Measurements from ENCODE around the gene KIAA0753.

KIAA0753 gene

GRCh38 chr17:6570731-6571451, 69.6 kb downstream of the KIAA0753 start:
- no peak for DNase-seq (ENCODE audit: low read depth in 2 of 2)

- no peak for DNase-seq (ENCODE audit: low read depth in 2 of 2)
Measured at GRCh38 chr17:6569370-6570285, 70.9 kb downstream of the KIAA0753 start.

- DNase-seq (ENCODE audit: low read depth in 2 of 2): no peak
Measured at GRCh38 chr17:6568184-6568758, 72.2 kb downstream of the KIAA0753 start.

- DNase-seq (ENCODE audit: low read depth in 2 of 2): no peak
Measured at GRCh38 chr17:6567528-6568183, 72.9 kb downstream of the KIAA0753 start.

- DNase-seq (ENCODE audit: low read depth in 2 of 2): no peak
Measured at GRCh38 chr17:6561446-6561845, 79.1 kb downstream of the KIAA0753 start.

- DNase-seq (ENCODE audit: low read depth in 2 of 2): no peak
Measured at GRCh38 chr17:6560496-6560895, 80.0 kb downstream of the KIAA0753 start.

- DNase-seq (ENCODE audit: low read depth in 2 of 2): no peak
Measured at GRCh38 chr17:6559753-6560215, 80.7 kb downstream of the KIAA0753 start.

- no peak for DNase-seq (ENCODE audit: low read depth in 2 of 2)
Measured at GRCh38 chr17:6558932-6559752, 81.4 kb downstream of the KIAA0753 start.

GRCh38 chr17:6558276-6558675, 82.2 kb downstream of the KIAA0753 start:
- no peak for DNase-seq (ENCODE audit: low read depth in 2 of 2)

- no peak for DNase-seq (ENCODE audit: low read depth in 2 of 2)
Measured at GRCh38 chr17:6557040-6557438, 83.5 kb downstream of the KIAA0753 start.

- no peak for DNase-seq (ENCODE audit: low read depth in 2 of 2)
Measured at GRCh38 chr17:6556121-6557039, 84.1 kb downstream of the KIAA0753 start, which contains the start of gene PITPNM3. TSS of gene PITPNM3 (minus strand) at chr17:6556555. CDS start at chr17:6556406, 149 bp downstream.

GRCh38 chr17:6555331-6556120, 85.0 kb downstream of the KIAA0753 start:
- no peak for DNase-seq (ENCODE audit: low read depth in 2 of 2)

GRCh38 chr17:6554871-6555330, 85.6 kb downstream of the KIAA0753 start:
- no peak for DNase-seq (ENCODE audit: low read depth in 2 of 2)

- no peak for DNase-seq (ENCODE audit: low read depth in 2 of 2)
Measured at GRCh38 chr17:6554342-6554741, 86.2 kb downstream of the KIAA0753 start.

- no peak for DNase-seq (ENCODE audit: low read depth in 2 of 2)
Measured at GRCh38 chr17:6551869-6552531, 88.5 kb downstream of the KIAA0753 start.

GRCh38 chr17:6551356-6551755, 89.2 kb downstream of the KIAA0753 start:
- no peak for DNase-seq (ENCODE audit: low read depth in 2 of 2)

GRCh38 chr17:6549384-6550036, 91.0 kb downstream of the KIAA0753 start:
- no peak for DNase-seq (ENCODE audit: low read depth in 2 of 2)

Measured in stimulated activated CD4-positive, alpha-beta T cell treated with anti-CD3 and anti-CD28 coated beads, Interleukin-12 subunit alpha, Interleukin-12 subunit beta, amount 100 ng/mL, for 24 hours (primary cell).